Glutamatergic neuron (in vitro differentiated cells): ENCODE measurements around the gene DCAF16. TPM values are rescaled to one million over a fixed set of nuclear protein-coding genes. Genes with fewer than 3 reads are reported as not detected.
"Not testable (repeated sequence)": the region's sequence is repeated elsewhere in the genome, so short reads cannot be mapped to it uniquely, and the experiment has no call there.

Experiments
- DNase-seq: peaks from one replicate; pipeline ENCODE4 v3.0.0; 2022
- H3K27ac Mint-ChIP-seq: one replicate; pipeline ENCODE4 v1.8.0; 2020; ENCODE audit warnings: mild to moderate bottlenecking, mixed read lengths, inconsistent platforms; ENCODE audit not compliant: unreplicated experiment
- H3K27me3 Mint-ChIP-seq: one replicate; pipeline ENCODE4 v1.8.0; 2020; ENCODE audit warnings: mild to moderate bottlenecking, moderate library complexity, mixed read lengths, inconsistent platforms; ENCODE audit not compliant: unreplicated experiment
- H3K36me3 Mint-ChIP-seq: one replicate; pipeline ENCODE4 v1.8.0; 2020; ENCODE audit warnings: mild to moderate bottlenecking, mixed read lengths, inconsistent platforms; ENCODE audit not compliant: unreplicated experiment
- H3K4me1 Mint-ChIP-seq: one replicate; pipeline ENCODE4 v1.8.0; 2020; ENCODE audit warnings: mild to moderate bottlenecking, low read depth, mixed read lengths, inconsistent platforms; ENCODE audit not compliant: unreplicated experiment
- H3K4me3 Mint-ChIP-seq: one replicate; pipeline ENCODE4 v1.8.0; 2020; ENCODE audit warnings: mild to moderate bottlenecking, mixed read lengths, inconsistent platforms; ENCODE audit not compliant: unreplicated experiment
- H3K9me3 Mint-ChIP-seq: one replicate; pipeline ENCODE4 v1.8.0; 2020; ENCODE audit warnings: mild to moderate bottlenecking, moderate library complexity, mixed read lengths, inconsistent platforms; ENCODE audit not compliant: unreplicated experiment
- CTCF ChIP-seq: fragments of 200-600 bp; sonication (generic); IDR thresholded peaks from one replicate; pipeline ENCODE4 v1.5.0; 2021; ENCODE audit not compliant: partially characterized antibody, unreplicated experiment
- long read RNA-seq: library from polyadenylated mRNA; unstranded; transcript quantifications from one replicate; pipeline ENCODE4 v2.0.0, GENCODE V29; 2020; ENCODE audit not compliant: unreplicated experiment
- total RNA-seq: library from RNA; stranded (reverse); fragmentation: NEBNext Ultra II Directional; extraction: Animal tissue kit (Norgen Biotek cat#: 25700); gene quantifications from one replicate; pipeline ENCODE4 v1.2.1, GENCODE V29; 2021; ENCODE audit not compliant: unreplicated experiment

The DCAF16 gene
- 39.5 TPM for total RNA-seq
- long read RNA-seq, partial matches to known transcripts = 0 of 3 reads
- long read RNA-seq, other reads (novel, unspliced or antisense) = 2 of 3 reads

- TF ChIP-seq CTCF = no peak
These were observed at the start of gene DCAF16, which contains the start of gene NCAPG for GRCh38 chr4:17810260-17811077. Gene DCAF16 (minus strand): TSS chr4:17810757. CDS start chr4:17804141, 6,616 bp downstream. Gene NCAPG (plus strand): TSS chr4:17810979. CDS start chr4:17811078, 99 bp downstream.

GRCh38 chr4:17859793-17860406 is 49.3 kb upstream of the DCAF16 start:
- Mint-ChIP-seq H3K4me1 (no peaks in the 10 kb centered on the region), H3K36me3 (peaks cover 20% of the 10 kb centered on the region), H3K27me3 (no peaks in the 10 kb centered on the region), H3K27ac (no peak overlapping the region), H3K9me3 (peaks cover 7% of the 10 kb centered on the region), H3K4me3 (no peak overlapping the region)
- no peak for TF ChIP-seq CTCF
- no peak for DNase-seq

More at GRCh38 chr4:17810260-17811077, at the start of gene DCAF16, which contains the start of gene NCAPG:
- peak within 1 kb of the TSS; percentile 98 for H3K27ac Mint-ChIP-seq
- H3K27me3 Mint-ChIP-seq = peaks cover 10% of the 10 kb centered on the region
- peak; percentile 99 for DNase-seq
- peaks cover 4% of the 10 kb centered on the region for H3K9me3 Mint-ChIP-seq
- peaks cover 25% of the 10 kb centered on the region for H3K4me1 Mint-ChIP-seq
- H3K4me3 Mint-ChIP-seq = peak within 1 kb of the TSS; percentile 100
- H3K36me3 Mint-ChIP-seq = no peaks in the 10 kb centered on the region

GRCh38 chr4:17854036-17854435 is 43.5 kb upstream of the DCAF16 start:
- no peak for TF ChIP-seq CTCF
- no peak overlapping the region for H3K27ac Mint-ChIP-seq
- H3K27me3 Mint-ChIP-seq = no peaks in the 10 kb centered on the region
- DNase-seq = no peak
- H3K9me3 Mint-ChIP-seq = no peaks in the 10 kb centered on the region
- peaks cover 5% of the 10 kb centered on the region for H3K36me3 Mint-ChIP-seq
- H3K4me1 Mint-ChIP-seq = no peaks in the 10 kb centered on the region
- no peak overlapping the region for H3K4me3 Mint-ChIP-seq

GRCh38 chr4:17851959-17852358 is 41.4 kb upstream of the DCAF16 start:
- Mint-ChIP-seq H3K9me3 (no peaks in the 10 kb centered on the region), H3K27ac (no peak overlapping the region), H3K36me3 (no peaks in the 10 kb centered on the region), H3K4me3 (no peak overlapping the region), H3K27me3 (no peaks in the 10 kb centered on the region), H3K4me1 (no peaks in the 10 kb centered on the region)
- no peak for DNase-seq
- no peak for TF ChIP-seq CTCF

GRCh38 chr4:17850295-17850694 is 39.7 kb upstream of the DCAF16 start:
- H3K4me1 Mint-ChIP-seq, H3K27me3 Mint-ChIP-seq, H3K4me3 Mint-ChIP-seq, H3K36me3 Mint-ChIP-seq, DNase-seq, H3K27ac Mint-ChIP-seq, H3K9me3 Mint-ChIP-seq: not testable (repeated sequence)
